Cardiac fibroblast (primary cell): ENCODE results near the gene TMTC1.
A peak's percentile ranks its signal among the peaks of the same experiment; 100 is the strongest.

Experiments
- DNase-seq, 2 donors: peaks; one replicate each; pipeline versions ENCODE4 v3.0.0 to v3.0.0-alpha.2; 2010; ENCODE audit warnings: low read depth in 2 of 2
- H3K4me3 ChIP-seq, 2 donors: replicated peaks in 1 of 2; 1 replicate in 1 of 2; 2 replicates in 1 of 2; pipeline ENCODE4 v1.5.1; 2011; ENCODE audit warnings: low read depth in 2 of 2, low read length in 2 of 2, mild to moderate bottlenecking in 2 of 2, moderate library complexity in 1 of 2
- CTCF ChIP-seq: IDR thresholded peaks from one replicate; pipeline ENCODE4 v1.5.1; 2011; ENCODE audit warnings: low read depth, mild to moderate bottlenecking, low read length, inconsistent platforms

TMTC1 gene

GRCh38 chr12:29781188-29781587 lies 2.6 kb downstream of the TMTC1 start:
- no peak for TF ChIP-seq CTCF
- peak overlapping the region; percentile 90 to 96 for H3K4me3 ChIP-seq
- no peak for DNase-seq

DNA sequence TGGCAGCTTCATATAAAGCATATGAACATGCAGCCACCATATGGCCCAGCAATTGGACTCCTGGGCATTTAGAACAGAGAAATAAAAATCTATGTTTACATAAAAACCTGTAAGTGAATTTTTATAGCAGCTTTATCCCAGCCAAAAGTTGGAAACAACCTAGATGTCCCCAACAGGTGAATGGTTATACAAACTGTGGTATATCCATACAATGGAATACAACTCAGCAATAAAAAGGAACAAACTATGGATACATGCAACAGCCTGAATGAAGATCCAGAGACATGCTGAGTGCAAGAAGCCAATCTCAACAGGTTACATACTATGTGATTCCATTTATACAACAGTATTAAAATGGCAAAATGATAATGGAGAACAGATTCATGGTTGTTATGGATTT lies 3.7 kb downstream of the TMTC1 start:
- TF ChIP-seq CTCF, result no peak
- H3K4me3 ChIP-seq, result no peak overlapping the region
- no peak for DNase-seq

- no peak for TF ChIP-seq CTCF
- H3K4me3 ChIP-seq, result no peak overlapping the region
- no peak for DNase-seq
Measured at GRCh38 chr12:29778531-29778930, 5.2 kb downstream of the TMTC1 start.

GRCh38 chr12:29773076-29773475 lies 10.7 kb downstream of the TMTC1 start:
- peak in 1 of 2 donors; percentile 74 for DNase-seq
- no peak overlapping the region for H3K4me3 ChIP-seq
- no peak for TF ChIP-seq CTCF

- H3K4me3 ChIP-seq, result no peak overlapping the region
- TF ChIP-seq CTCF, result no peak
- peak in 1 of 2 donors; percentile 58 for DNase-seq
Measured at GRCh38 chr12:29771786-29772185, 12.0 kb downstream of the TMTC1 start.

GRCh38 chr12:29771165-29771564 lies 12.6 kb downstream of the TMTC1 start:
- no peak for DNase-seq
- TF ChIP-seq CTCF, result no peak
- no peak overlapping the region for H3K4me3 ChIP-seq

- DNase-seq, result peak; percentile 93 to 94
- TF ChIP-seq CTCF, result no peak
- no peak overlapping the region for H3K4me3 ChIP-seq
Measured at GRCh38 chr12:29769162-29769858, 14.4 kb downstream of the TMTC1 start.
